Liver (tissue), 9 donors: Measurements from ENCODE around the gene GP1BB. TPM values are rescaled to one million over a fixed set of nuclear protein-coding genes. Genes with fewer than 3 reads are reported as not detected.

ENCODE experiments used
- DNase-seq: peaks from one replicate; pipeline ENCODE4 v3.0.0-alpha.2; 2017; ENCODE audit warnings: low spot score
- H3K27ac ChIP-seq, 2 donors: one replicate each; pipeline ENCODE4 v1.7.0; 2013; ENCODE audit warnings: inconsistent platforms in 2 of 2, low read length in 2 of 2, control low read depth in 1 of 2, low read depth in 1 of 2, mild to moderate bottlenecking in 1 of 2
- H3K27me3 ChIP-seq, 4 donors: one replicate each; pipeline versions ENCODE4 v1.6.1 to v1.7.0; 2013; ENCODE audit warnings: low read length in 3 of 4, inconsistent platforms in 1 of 4, mild to moderate bottlenecking in 1 of 4, moderate library complexity in 1 of 4; ENCODE audit not compliant: control insufficient read depth in 4 of 4, insufficient read depth in 4 of 4
- H3K36me3 ChIP-seq, 4 donors: one replicate each; pipeline versions ENCODE4 v1.6.1 to v1.7.0; 2013; ENCODE audit warnings: low read length in 3 of 4, mild to moderate bottlenecking in 3 of 4, low read depth in 1 of 4, moderate library complexity in 1 of 4; ENCODE audit not compliant: control insufficient read depth in 4 of 4, insufficient read depth in 3 of 4
- H3K4me1 ChIP-seq, 4 donors: one replicate each; pipeline versions ENCODE4 v1.6.1 to v1.7.0; 2013; ENCODE audit warnings: low read length in 3 of 4, mild to moderate bottlenecking in 3 of 4, moderate library complexity in 1 of 4; ENCODE audit not compliant: control insufficient read depth in 4 of 4, insufficient read depth in 4 of 4
- H3K4me3 ChIP-seq, 3 donors: one replicate each; pipeline versions ENCODE4 v1.6.1 to v1.7.0; 2013; ENCODE audit warnings: low read length in 3 of 3, control low read depth in 1 of 3, low read depth in 1 of 3, mild to moderate bottlenecking in 1 of 3
- H3K9ac ChIP-seq, 2 donors: one replicate each; pipeline ENCODE4 v1.7.0; 2013; ENCODE audit warnings: low read length in 2 of 2, mild to moderate bottlenecking in 2 of 2, moderate library complexity in 2 of 2, control low read depth in 1 of 2, low read depth in 1 of 2
- H3K9me3 ChIP-seq, 4 donors: one replicate each; pipeline versions ENCODE4 v1.6.1 to v1.7.0; 2013; ENCODE audit warnings: low read length in 3 of 4; ENCODE audit not compliant: control insufficient read depth in 4 of 4
- ATF3 ChIP-seq: IDR thresholded peaks from 2 replicates; pipeline ENCODE4 v1.6.1; 2016; ENCODE audit warnings: antibody characterized with exemption
- CTCF ChIP-seq: fragments of 150-350 bp; IDR thresholded peaks from 2 replicates; pipeline ENCODE4 v1.5.1; 2017; ENCODE audit warnings: improper control_type of control experiment, low read depth, low read length; ENCODE audit not compliant: missing input control
- EGR1 ChIP-seq, 2 donors: IDR thresholded peaks; 2 replicates each; pipeline ENCODE4 v1.6.1; 2016 to 2018; ENCODE audit warnings: antibody characterized with exemption in 2 of 2, low read depth in 2 of 2
- FOXA1 ChIP-seq: IDR thresholded peaks from 2 replicates; pipeline ENCODE4 v1.6.1; 2016; ENCODE audit warnings: antibody characterized with exemption
- FOXA2 ChIP-seq: IDR thresholded peaks from 2 replicates; pipeline ENCODE4 v1.6.1; 2016; ENCODE audit warnings: antibody characterized with exemption
- GABPA ChIP-seq, 2 donors: IDR thresholded peaks in 1 of 2; conservative IDR thresholded peaks in 1 of 2; 2 replicates each; pipeline ENCODE4 v1.6.1; 2016; ENCODE audit warnings: antibody characterized with exemption in 2 of 2, mild to moderate bottlenecking in 1 of 2, moderate library complexity in 1 of 2
- HNF4A ChIP-seq, 2 donors: conservative IDR thresholded peaks; 2 replicates each; pipeline ENCODE4 v1.6.1; 2016; ENCODE audit warnings: antibody characterized with exemption in 2 of 2, mild to moderate bottlenecking in 2 of 2
- HNF4G ChIP-seq: IDR thresholded peaks from 2 replicates; pipeline ENCODE4 v1.6.1; 2016; ENCODE audit warnings: antibody characterized with exemption
- JUND ChIP-seq, 2 donors: IDR thresholded peaks; 2 replicates each; pipeline ENCODE4 v1.6.1; 2016; ENCODE audit warnings: antibody characterized with exemption in 2 of 2
- MAX ChIP-seq: IDR thresholded peaks from 2 replicates; pipeline ENCODE4 v1.6.1; 2016; ENCODE audit warnings: antibody characterized with exemption
- NR2F2 ChIP-seq: IDR thresholded peaks from 2 replicates; pipeline ENCODE4 v1.6.1; 2016; ENCODE audit warnings: antibody characterized with exemption
- RAD21 ChIP-seq, 2 donors: IDR thresholded peaks; 2 replicates each; pipeline ENCODE4 v1.6.1; 2016; ENCODE audit warnings: antibody characterized with exemption in 2 of 2, mild to moderate bottlenecking in 2 of 2
- REST ChIP-seq: IDR thresholded peaks from 2 replicates; pipeline ENCODE4 v1.6.1; 2016; ENCODE audit warnings: antibody characterized with exemption, mild to moderate bottlenecking
- RXRA ChIP-seq, 2 donors: IDR thresholded peaks; 2 replicates each; pipeline ENCODE4 v1.6.1; 2017 to 2018; ENCODE audit warnings: antibody characterized with exemption in 2 of 2, mild to moderate bottlenecking in 1 of 2
- SP1 ChIP-seq: IDR thresholded peaks from 2 replicates; pipeline ENCODE4 v1.6.1; 2018; ENCODE audit warnings: antibody characterized with exemption, mild to moderate bottlenecking
- TAF1 ChIP-seq: conservative IDR thresholded peaks from 2 replicates; pipeline ENCODE4 v1.6.1; 2016; ENCODE audit warnings: antibody characterized with exemption, mild to moderate bottlenecking
- ZBTB33 ChIP-seq: IDR thresholded peaks from 2 replicates; pipeline ENCODE4 v1.6.1; 2016; ENCODE audit warnings: antibody characterized with exemption
- WGBS: extraction: QIAGEN DNeasy Blood & Tissue Kit; methylation state at CpG from one replicate; pipeline ENCODE4 v1.1.7; 2013; 5-methylcytosine and 5-hydroxymethylcytosine counted together
- polyA plus RNA-seq, 2 donors: library from polyadenylated mRNA; stranded (reverse) in 1 of 2; unstranded in 1 of 2; fragments of 200-250 nt in 1 of 2; fragments of >200 nt in 1 of 2; fragmentation: Nextera tagmentation in 1 of 2; extraction: Ambion mirVana in 1 of 2; gene quantifications; one replicate each; pipeline versions ENCODE4 v1.2.1 to v1.2.3, GENCODE V29; 2013 to 2015
- total RNA-seq, 2 donors: library from RNA; depleted of rRNA; stranded (reverse); fragments of >200 nt; gene quantifications; one replicate each; pipeline ENCODE4 v1.2.3, GENCODE V29; 2014
- donor health status: healthy.
- donor health status: healthy.
- donor health status: healthy.
- donor health status: healthy.
- donor health status: healthy.

GP1BB gene
- total and polyA plus RNA-seq, 4 donors: 0.38 to 5.7 (median 0.51) TPM; not detected in 1

- Histone ChIP-seq H3K27me3 (peaks cover 0 to 4% (median 1%) of the 10 kb centered on the region in 4 donors), H3K9ac (no peak overlapping the region), H3K9me3 (no peaks in the 10 kb centered on the region), H3K4me3 (no peak overlapping the region), H3K27ac (no peak overlapping the region), H3K4me1 (peaks cover 6 to 26% (median 16%) of the 10 kb centered on the region in 4 donors), H3K36me3 (no peaks in the 10 kb centered on the region)
- 100% methylated on average over 1 of the region's 1 CpG for WGBS
- no peak for DNase-seq
- TF ChIP-seq TAF1 (no peak), GABPA (IDR thresholded peaks at IDR 0.05 in 1 of 2, conservative IDR thresholded peaks at IDR 0.05 in 1 of 2) (no peak), EGR1 (IDR thresholded peaks at IDR 0.05; ENCODE audit: low read depth in 2 of 2) (no peak), HNF4A (conservative IDR thresholded peaks at IDR 0.05) (no peak), NR2F2 (no peak), ZBTB33 (no peak), FOXA1 (no peak), ATF3 (no peak), RXRA (IDR thresholded peaks at IDR 0.05) (no peak), CTCF (no peak), REST (no peak), RAD21 (IDR thresholded peaks at IDR 0.05) (no peak), FOXA2 (no peak), HNF4G (no peak), JUND (IDR thresholded peaks at IDR 0.05) (no peak), SP1 (no peak)
Measured at GRCh38 chr22:19716829-19717105, 6.6 kb upstream of the GP1BB start.

- H3K27ac ChIP-seq: no peak overlapping the region
Measured at GRCh38 chr22:19717181-19717580, 6.2 kb upstream of the GP1BB start.

More at GRCh38 chr22:19717181-19717580, 6.2 kb upstream of the GP1BB start:
- H3K9ac ChIP-seq: no peak overlapping the region
- H3K36me3 ChIP-seq: no peaks in the 10 kb centered on the region
- H3K4me3 ChIP-seq: no peak overlapping the region
- 85% methylated on average over 9 of the region's 9 CpGs for WGBS
- peaks cover 6 to 26% (median 16%) of the 10 kb centered on the region in 4 donors for H3K4me1 ChIP-seq
- DNase-seq: no peak
- H3K9me3 ChIP-seq: no peaks in the 10 kb centered on the region
- peaks cover 0 to 4% (median 1%) of the 10 kb centered on the region in 4 donors for H3K27me3 ChIP-seq
- no peak for TF ChIP-seq NR2F2
- no peak for TF ChIP-seq JUND (IDR thresholded peaks at IDR 0.05)
- no peak for TF ChIP-seq EGR1 (IDR thresholded peaks at IDR 0.05; ENCODE audit: low read depth in 2 of 2)
- TF ChIP-seq HNF4G: no peak
- TF ChIP-seq HNF4A (conservative IDR thresholded peaks at IDR 0.05): no peak
- TF ChIP-seq RXRA (IDR thresholded peaks at IDR 0.05): no peak
- no peak for TF ChIP-seq TAF1
- no peak for TF ChIP-seq FOXA2
- no peak for TF ChIP-seq ZBTB33
- no peak for TF ChIP-seq FOXA1
- TF ChIP-seq RAD21 (IDR thresholded peaks at IDR 0.05): no peak
- no peak for TF ChIP-seq CTCF
- no peak for TF ChIP-seq MAX
